ENCODE data around the gene OBSCN.

Gene OBSCN

GRCh38 chr1:228366062-228366865 is 158.4 kb downstream of the OBSCN start:
- Histone ChIP-seq H3K27ac (replicated peaks) (no peak overlapping the region), H3K4me3 (replicated peaks; ENCODE audit: insufficient read depth, low read length) (no peak overlapping the region), H3K27me3 (ENCODE audit: insufficient read depth, poor library complexity, severe bottlenecking) (peaks cover 3% of the 10 kb centered on the region)
- TF ChIP-seq SPI1 (IDR thresholded peaks at IDR 0.05; ENCODE audit: borderline replicate concordance, low read depth) (no peak), GABPA (IDR thresholded peaks at IDR 0.05; ENCODE audit: low read depth) (no peak), POLR2AphosphoS5 (IDR thresholded peaks at IDR 0.05; ENCODE audit: low read depth) (no peak)
- TF ChIP-seq, protein P1, sequence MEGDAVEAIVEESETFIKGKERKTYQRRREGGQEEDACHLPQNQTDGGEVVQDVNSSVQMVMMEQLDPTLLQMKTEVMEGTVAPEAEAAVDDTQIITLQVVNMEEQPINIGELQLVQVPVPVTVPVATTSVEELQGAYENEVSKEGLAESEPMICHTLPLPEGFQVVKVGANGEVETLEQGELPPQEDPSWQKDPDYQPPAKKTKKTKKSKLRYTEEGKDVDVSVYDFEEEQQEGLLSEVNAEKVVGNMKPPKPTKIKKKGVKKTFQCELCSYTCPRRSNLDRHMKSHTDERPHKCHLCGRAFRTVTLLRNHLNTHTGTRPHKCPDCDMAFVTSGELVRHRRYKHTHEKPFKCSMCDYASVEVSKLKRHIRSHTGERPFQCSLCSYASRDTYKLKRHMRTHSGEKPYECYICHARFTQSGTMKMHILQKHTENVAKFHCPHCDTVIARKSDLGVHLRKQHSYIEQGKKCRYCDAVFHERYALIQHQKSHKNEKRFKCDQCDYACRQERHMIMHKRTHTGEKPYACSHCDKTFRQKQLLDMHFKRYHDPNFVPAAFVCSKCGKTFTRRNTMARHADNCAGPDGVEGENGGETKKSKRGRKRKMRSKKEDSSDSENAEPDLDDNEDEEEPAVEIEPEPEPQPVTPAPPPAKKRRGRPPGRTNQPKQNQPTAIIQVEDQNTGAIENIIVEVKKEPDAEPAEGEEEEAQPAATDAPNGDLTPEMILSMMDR (IDR thresholded peaks at IDR 0.05; ENCODE audit: insufficient read depth, low read length) = no peak
- TF ChIP-seq, protein P2, sequence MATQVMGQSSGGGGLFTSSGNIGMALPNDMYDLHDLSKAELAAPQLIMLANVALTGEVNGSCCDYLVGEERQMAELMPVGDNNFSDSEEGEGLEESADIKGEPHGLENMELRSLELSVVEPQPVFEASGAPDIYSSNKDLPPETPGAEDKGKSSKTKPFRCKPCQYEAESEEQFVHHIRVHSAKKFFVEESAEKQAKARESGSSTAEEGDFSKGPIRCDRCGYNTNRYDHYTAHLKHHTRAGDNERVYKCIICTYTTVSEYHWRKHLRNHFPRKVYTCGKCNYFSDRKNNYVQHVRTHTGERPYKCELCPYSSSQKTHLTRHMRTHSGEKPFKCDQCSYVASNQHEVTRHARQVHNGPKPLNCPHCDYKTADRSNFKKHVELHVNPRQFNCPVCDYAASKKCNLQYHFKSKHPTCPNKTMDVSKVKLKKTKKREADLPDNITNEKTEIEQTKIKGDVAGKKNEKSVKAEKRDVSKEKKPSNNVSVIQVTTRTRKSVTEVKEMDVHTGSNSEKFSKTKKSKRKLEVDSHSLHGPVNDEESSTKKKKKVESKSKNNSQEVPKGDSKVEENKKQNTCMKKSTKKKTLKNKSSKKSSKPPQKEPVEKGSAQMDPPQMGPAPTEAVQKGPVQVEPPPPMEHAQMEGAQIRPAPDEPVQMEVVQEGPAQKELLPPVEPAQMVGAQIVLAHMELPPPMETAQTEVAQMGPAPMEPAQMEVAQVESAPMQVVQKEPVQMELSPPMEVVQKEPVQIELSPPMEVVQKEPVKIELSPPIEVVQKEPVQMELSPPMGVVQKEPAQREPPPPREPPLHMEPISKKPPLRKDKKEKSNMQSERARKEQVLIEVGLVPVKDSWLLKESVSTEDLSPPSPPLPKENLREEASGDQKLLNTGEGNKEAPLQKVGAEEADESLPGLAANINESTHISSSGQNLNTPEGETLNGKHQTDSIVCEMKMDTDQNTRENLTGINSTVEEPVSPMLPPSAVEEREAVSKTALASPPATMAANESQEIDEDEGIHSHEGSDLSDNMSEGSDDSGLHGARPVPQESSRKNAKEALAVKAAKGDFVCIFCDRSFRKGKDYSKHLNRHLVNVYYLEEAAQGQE (IDR thresholded peaks at IDR 0.05; ENCODE audit: insufficient replicate concordance, low read depth) = no peak
- DNase-seq (ENCODE audit: low read depth in 1 of 2, low spot score in 1 of 2) = no peak

DNA sequence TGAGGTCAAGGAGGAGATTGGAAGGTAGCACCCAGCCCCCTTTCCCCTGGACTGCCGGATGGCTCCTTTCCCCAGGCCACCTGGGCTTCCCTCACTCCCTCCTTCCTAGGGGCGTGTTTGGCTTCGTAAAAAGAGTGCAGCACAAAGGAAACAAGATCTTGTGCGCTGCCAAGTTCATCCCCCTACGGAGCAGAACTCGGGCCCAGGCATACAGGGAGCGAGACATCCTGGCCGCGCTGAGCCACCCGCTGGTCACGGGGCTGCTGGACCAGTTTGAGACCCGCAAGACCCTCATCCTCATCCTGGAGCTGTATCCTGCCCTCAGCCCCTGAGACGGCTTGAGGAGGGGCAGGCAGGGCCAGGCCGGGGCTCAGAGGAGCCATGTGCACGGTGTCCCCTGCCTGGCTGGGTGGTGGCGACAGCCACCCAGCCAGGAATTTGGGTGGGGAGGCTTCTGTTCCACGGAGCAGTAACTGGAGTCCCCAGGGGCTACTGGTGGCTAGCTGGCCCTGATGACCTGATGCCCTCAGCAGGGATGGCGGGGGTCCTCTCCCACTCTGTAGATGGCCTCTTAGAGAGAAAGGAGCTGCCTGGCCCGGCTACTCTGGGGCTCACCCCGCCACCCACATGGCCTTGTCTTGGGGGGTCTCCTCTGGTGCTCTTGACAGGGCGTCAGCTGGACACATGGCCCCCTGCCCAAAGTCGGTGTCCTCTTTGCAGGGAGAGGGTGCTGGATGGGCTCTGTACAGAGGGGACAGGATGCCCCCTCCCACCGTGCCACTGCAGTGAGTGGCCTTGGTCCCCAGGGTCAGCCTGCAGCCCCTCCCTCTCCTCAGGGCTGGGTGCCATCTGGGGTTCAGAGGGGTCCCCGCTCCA is 159.3 kb downstream of the OBSCN start:
- peaks cover 3% of the 10 kb centered on the region for H3K27me3 ChIP-seq (ENCODE audit: insufficient read depth, poor library complexity, severe bottlenecking)
- H3K27ac ChIP-seq (replicated peaks) = no peak overlapping the region
- no peak overlapping the region for H3K4me3 ChIP-seq (replicated peaks; ENCODE audit: insufficient read depth, low read length)
- DNase-seq (ENCODE audit: low read depth in 1 of 2, low spot score in 1 of 2) = no peak
- TF ChIP-seq GABPA (IDR thresholded peaks at IDR 0.05; ENCODE audit: low read depth) (no peak), SPI1 (IDR thresholded peaks at IDR 0.05; ENCODE audit: borderline replicate concordance, low read depth) (no peak), POLR2AphosphoS5 (IDR thresholded peaks at IDR 0.05; ENCODE audit: low read depth) (no peak)
- TF ChIP-seq, protein P1 (IDR thresholded peaks at IDR 0.05; ENCODE audit: insufficient read depth, low read length) = no peak
- TF ChIP-seq, protein P2 (IDR thresholded peaks at IDR 0.05; ENCODE audit: insufficient replicate concordance, low read depth) = no peak

- H3K4me3 ChIP-seq (replicated peaks; ENCODE audit: insufficient read depth, low read length) = no peak overlapping the region
- peaks cover 3% of the 10 kb centered on the region for H3K27me3 ChIP-seq (ENCODE audit: insufficient read depth, poor library complexity, severe bottlenecking)
- TF ChIP-seq, protein P2 (IDR thresholded peaks at IDR 0.05; ENCODE audit: insufficient replicate concordance, low read depth) = no peak
- TF ChIP-seq SPI1 (IDR thresholded peaks at IDR 0.05; ENCODE audit: borderline replicate concordance, low read depth) (no peak), GABPA (IDR thresholded peaks at IDR 0.05; ENCODE audit: low read depth) (no peak), POLR2AphosphoS5 (IDR thresholded peaks at IDR 0.05; ENCODE audit: low read depth) (no peak)
- DNase-seq (ENCODE audit: low read depth in 1 of 2, low spot score in 1 of 2) = no peak
- H3K27ac ChIP-seq (replicated peaks) = no peak overlapping the region
These were observed 160.3 kb downstream of the OBSCN start for GRCh38 chr1:228367798-228368791.

Data from HL-60 (cell line).